ENCODE measurements around the gene TOR3A.

TOR3A gene

DNA sequence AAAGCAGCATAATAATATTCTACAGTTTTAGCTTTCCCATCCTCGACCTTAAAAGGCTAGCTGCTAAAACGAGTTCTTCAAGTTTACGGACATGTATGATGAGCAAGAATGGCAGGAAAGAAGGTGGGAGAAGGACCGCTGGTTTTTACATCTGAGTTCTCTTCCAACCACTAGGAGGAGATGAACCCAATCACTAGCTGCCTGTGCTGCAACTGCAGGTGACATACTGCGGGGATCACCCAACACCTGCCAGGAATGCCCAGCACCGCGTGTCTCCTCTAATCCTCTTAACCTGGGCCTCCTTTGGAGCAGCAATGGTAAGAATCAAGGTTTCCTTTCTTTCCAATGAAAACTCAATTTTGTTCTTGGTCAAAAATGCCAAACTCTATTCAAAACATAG, 23.5 kb downstream of the TOR3A start:
- POLR2A ChIA-PET: no interaction called here
- H3K4me1 ChIP-seq (ENCODE audit: control extremely low read depth in 1 of 4, control insufficient read depth in 4 of 4, insufficient read depth in 4 of 4, low read length in 3 of 4): no peaks in the 10 kb centered on the region
- CTCF ChIA-PET: interaction anchor here (0.7 to 2.7 kb wide), 12 partner anchors 11 to 567 kb away, joined by 3 to 8 read pairs (median 4); partner anchors contain the start of gene SOAT1
- H3K4me3 ChIP-seq (ENCODE audit: control insufficient read depth in 1 of 7, extremely low read depth in 1 of 7, insufficient read depth in 4 of 7, low read depth in 2 of 7, low read length in 6 of 7): no peak overlapping the region
- H3K36me3 ChIP-seq (ENCODE audit: control insufficient read depth in 4 of 4, insufficient read depth in 4 of 4, low read length in 3 of 4): peaks cover under 1 to 49% (median 26%) of the 10 kb centered on the region in 4 experiments
- peak in 2 of 3 donors; percentile 31 to 36 for DNase-seq
- H3K9me3 ChIP-seq (ENCODE audit: control extremely low read depth in 1 of 5, control insufficient read depth in 4 of 5, insufficient read depth in 2 of 5, low read depth in 1 of 5, low read length in 4 of 5): no peaks in the 10 kb centered on the region
- no peak overlapping the region for H3K27ac ChIP-seq (ENCODE audit: insufficient read depth in 1 of 2, low read depth in 1 of 2, low read length in 2 of 2, poor library complexity in 1 of 2, severe bottlenecking in 2 of 2)
- H3K27me3 ChIP-seq (replicated peaks in 2 of 5; ENCODE audit: control insufficient read depth in 4 of 5, insufficient read depth in 5 of 5, low read length in 4 of 5): no peaks in the 10 kb centered on the region
- WGBS (ENCODE audit: insufficient coverage): 90% methylated on average over 7 of the region's 7 CpGs

GRCh38 chr1:179107706-179108629, 26.1 kb downstream of the TOR3A start:
- H3K4me1 ChIP-seq (ENCODE audit: control extremely low read depth in 1 of 4, control insufficient read depth in 4 of 4, insufficient read depth in 4 of 4, low read length in 3 of 4): no peaks in the 10 kb centered on the region
- DNase-seq: peak; percentile 26 to 60 (median 35)
- no peaks in the 10 kb centered on the region for H3K27me3 ChIP-seq (replicated peaks in 2 of 5; ENCODE audit: control insufficient read depth in 4 of 5, insufficient read depth in 5 of 5, low read length in 4 of 5)
- ChIA-PET CTCF (interaction anchor here (0.8 to 1.9 kb wide), 4 partner anchors 13 to 262 kb away, joined by 3 to 7 read pairs (median 4); no protein-coding TSS in a partner anchor), POLR2A (no interaction called here)
- no peaks in the 10 kb centered on the region for H3K9me3 ChIP-seq (ENCODE audit: control extremely low read depth in 1 of 5, control insufficient read depth in 4 of 5, insufficient read depth in 2 of 5, low read depth in 1 of 5, low read length in 4 of 5)
- H3K36me3 ChIP-seq (ENCODE audit: control insufficient read depth in 4 of 4, insufficient read depth in 4 of 4, low read length in 3 of 4): peaks cover 3 to 47% (median 32%) of the 10 kb centered on the region in 4 experiments
- H3K4me3 ChIP-seq (ENCODE audit: control insufficient read depth in 1 of 7, extremely low read depth in 1 of 7, insufficient read depth in 4 of 7, low read depth in 2 of 7, low read length in 6 of 7): no peak overlapping the region
- no peak overlapping the region for H3K27ac ChIP-seq (ENCODE audit: insufficient read depth in 1 of 2, low read depth in 1 of 2, low read length in 2 of 2, poor library complexity in 1 of 2, severe bottlenecking in 2 of 2)
- WGBS (ENCODE audit: insufficient coverage): 94% methylated on average over 8 of the region's 15 CpGs

DNA sequence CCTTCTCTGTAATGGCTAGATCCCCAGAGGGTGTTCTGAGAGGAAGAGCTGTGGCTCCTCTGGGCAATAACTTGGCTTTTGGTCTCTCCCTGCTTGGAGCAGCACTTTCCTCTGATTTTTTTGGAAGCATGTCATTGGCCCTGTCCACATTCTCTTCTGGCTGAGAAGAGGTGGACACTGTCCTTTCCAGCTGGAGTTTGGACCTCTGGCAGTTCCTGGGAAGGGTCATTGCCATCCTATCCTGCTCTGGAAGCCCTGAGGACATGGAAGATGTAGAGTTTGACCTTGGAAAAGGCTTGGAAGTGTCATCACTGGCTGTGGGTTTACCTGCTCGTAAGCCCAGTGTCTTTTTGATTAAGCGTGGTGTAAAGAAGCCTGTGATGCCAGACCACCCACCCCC, 26.8 kb downstream of the TOR3A start:
- Histone ChIP-seq H3K27me3 (replicated peaks in 2 of 5; ENCODE audit: control insufficient read depth in 4 of 5, insufficient read depth in 5 of 5, low read length in 4 of 5) (no peaks in the 10 kb centered on the region), H3K9me3 (ENCODE audit: control extremely low read depth in 1 of 5, control insufficient read depth in 4 of 5, insufficient read depth in 2 of 5, low read depth in 1 of 5, low read length in 4 of 5) (no peaks in the 10 kb centered on the region), H3K4me1 (ENCODE audit: control extremely low read depth in 1 of 4, control insufficient read depth in 4 of 4, insufficient read depth in 4 of 4, low read length in 3 of 4) (no peaks in the 10 kb centered on the region), H3K36me3 (ENCODE audit: control insufficient read depth in 4 of 4, insufficient read depth in 4 of 4, low read length in 3 of 4) (peaks cover 5 to 48% (median 31%) of the 10 kb centered on the region in 4 experiments), H3K4me3 (ENCODE audit: control insufficient read depth in 1 of 7, extremely low read depth in 1 of 7, insufficient read depth in 4 of 7, low read depth in 2 of 7, low read length in 6 of 7) (no peak overlapping the region), H3K27ac (ENCODE audit: insufficient read depth in 1 of 2, low read depth in 1 of 2, low read length in 2 of 2, poor library complexity in 1 of 2, severe bottlenecking in 2 of 2) (no peak overlapping the region)
- ChIA-PET POLR2A (no interaction called here), CTCF (interaction anchor here (0.8 to 1.9 kb wide), 4 partner anchors 12 to 262 kb away, joined by 3 to 6 read pairs (median 4); no protein-coding TSS in a partner anchor)
- WGBS (ENCODE audit: insufficient coverage): 100% methylated on average over 1 of the region's 2 CpGs
- DNase-seq: no peak

- ChIA-PET POLR2A (no interaction called here), CTCF (interaction anchor here (0.6 to 1.2 kb wide), 3 partner anchors 115 to 176 kb away, joined by 3 to 5 read pairs (median 3); no protein-coding TSS in a partner anchor)
- 89% methylated on average over 3 of the region's 3 CpGs for WGBS (ENCODE audit: insufficient coverage)
- no peaks in the 10 kb centered on the region for H3K27me3 ChIP-seq (replicated peaks in 2 of 5; ENCODE audit: control insufficient read depth in 4 of 5, insufficient read depth in 5 of 5, low read length in 4 of 5)
- no peak overlapping the region for H3K27ac ChIP-seq (ENCODE audit: insufficient read depth in 1 of 2, low read depth in 1 of 2, low read length in 2 of 2, poor library complexity in 1 of 2, severe bottlenecking in 2 of 2)
- peaks cover 7 to 41% (median 26%) of the 10 kb centered on the region in 4 experiments for H3K36me3 ChIP-seq (ENCODE audit: control insufficient read depth in 4 of 4, insufficient read depth in 4 of 4, low read length in 3 of 4)
- no peak overlapping the region for H3K4me3 ChIP-seq (ENCODE audit: control insufficient read depth in 1 of 7, extremely low read depth in 1 of 7, insufficient read depth in 4 of 7, low read depth in 2 of 7, low read length in 6 of 7)
- no peaks in the 10 kb centered on the region for H3K4me1 ChIP-seq (ENCODE audit: control extremely low read depth in 1 of 4, control insufficient read depth in 4 of 4, insufficient read depth in 4 of 4, low read length in 3 of 4)
- no peaks in the 10 kb centered on the region for H3K9me3 ChIP-seq (ENCODE audit: control extremely low read depth in 1 of 5, control insufficient read depth in 4 of 5, insufficient read depth in 2 of 5, low read depth in 1 of 5, low read length in 4 of 5)
- no peak for DNase-seq
These were observed 33.3 kb downstream of the TOR3A start for GRCh38 chr1:179115181-179115580.

- no peak overlapping the region for H3K4me3 ChIP-seq (ENCODE audit: control insufficient read depth in 1 of 7, extremely low read depth in 1 of 7, insufficient read depth in 4 of 7, low read depth in 2 of 7, low read length in 6 of 7)
- ChIA-PET CTCF (interaction anchor here (0.7 to 5.4 kb wide), 12 partner anchors 10 to 252 kb away, joined by 3 to 45 read pairs (median 5); partner anchors contain the start of gene SOAT1), POLR2A (no interaction called here)
- peaks cover 2 to 37% (median 17%) of the 10 kb centered on the region in 4 experiments for H3K36me3 ChIP-seq (ENCODE audit: control insufficient read depth in 4 of 4, insufficient read depth in 4 of 4, low read length in 3 of 4)
- no peak for DNase-seq
- no peaks in the 10 kb centered on the region for H3K4me1 ChIP-seq (ENCODE audit: control extremely low read depth in 1 of 4, control insufficient read depth in 4 of 4, insufficient read depth in 4 of 4, low read length in 3 of 4)
- H3K27ac ChIP-seq (ENCODE audit: insufficient read depth in 1 of 2, low read depth in 1 of 2, low read length in 2 of 2, poor library complexity in 1 of 2, severe bottlenecking in 2 of 2): no peak overlapping the region
- H3K27me3 ChIP-seq (replicated peaks in 2 of 5; ENCODE audit: control insufficient read depth in 4 of 5, insufficient read depth in 5 of 5, low read length in 4 of 5): no peaks in the 10 kb centered on the region
- H3K9me3 ChIP-seq (ENCODE audit: control extremely low read depth in 1 of 5, control insufficient read depth in 4 of 5, insufficient read depth in 2 of 5, low read depth in 1 of 5, low read length in 4 of 5): no peaks in the 10 kb centered on the region
These were observed 37.6 kb downstream of the TOR3A start for GRCh38 chr1:179119513-179119912.

DNA sequence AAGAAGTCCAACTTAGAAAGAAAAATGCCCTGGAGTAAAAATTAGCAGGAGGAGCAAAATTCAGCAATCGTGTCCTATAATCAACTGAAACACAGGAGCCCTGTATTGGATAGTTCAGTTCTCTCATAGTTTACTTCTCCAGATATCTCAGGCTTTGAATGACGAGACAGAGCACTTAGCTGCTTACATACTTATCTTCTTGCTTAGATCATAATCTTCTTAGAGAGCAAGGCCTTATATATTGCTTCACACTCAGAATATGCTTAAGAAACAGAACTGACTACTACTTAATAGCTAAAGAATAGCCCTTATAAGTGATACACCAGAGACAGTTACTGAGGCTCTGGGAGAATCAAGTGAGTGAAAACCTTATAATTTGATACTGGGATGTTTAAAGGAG, 38.9 kb downstream of the TOR3A start:
- Histone ChIP-seq H3K4me1 (ENCODE audit: control extremely low read depth in 1 of 4, control insufficient read depth in 4 of 4, insufficient read depth in 4 of 4, low read length in 3 of 4) (no peaks in the 10 kb centered on the region), H3K9me3 (ENCODE audit: control extremely low read depth in 1 of 5, control insufficient read depth in 4 of 5, insufficient read depth in 2 of 5, low read depth in 1 of 5, low read length in 4 of 5) (no peaks in the 10 kb centered on the region), H3K27ac (ENCODE audit: insufficient read depth in 1 of 2, low read depth in 1 of 2, low read length in 2 of 2, poor library complexity in 1 of 2, severe bottlenecking in 2 of 2) (no peak overlapping the region), H3K4me3 (ENCODE audit: control insufficient read depth in 1 of 7, extremely low read depth in 1 of 7, insufficient read depth in 4 of 7, low read depth in 2 of 7, low read length in 6 of 7) (no peak overlapping the region), H3K36me3 (ENCODE audit: control insufficient read depth in 4 of 4, insufficient read depth in 4 of 4, low read length in 3 of 4) (peaks cover 2 to 37% (median 16%) of the 10 kb centered on the region in 4 experiments), H3K27me3 (replicated peaks in 2 of 5; ENCODE audit: control insufficient read depth in 4 of 5, insufficient read depth in 5 of 5, low read length in 4 of 5) (no peaks in the 10 kb centered on the region)
- 100% methylated on average over 1 of the region's 2 CpGs for WGBS (ENCODE audit: insufficient coverage)
- DNase-seq: no peak
- ChIA-PET POLR2A (interaction anchor here (0.6 kb wide), 4 partner anchors 17 to 512 kb away, joined by 3 to 4 read pairs (median 3); partner anchors contain the start of gene SOAT1), CTCF (interaction anchor here (0.7 to 5.4 kb wide), 25 partner anchors 8 to 250 kb away, joined by 3 to 45 read pairs (median 5); partner anchors contain the start of gene SOAT1)

Data from common myeloid progenitor, CD34-positive (primary cell).